Loucy (cell line): ENCODE measurements around the gene SUSD2.

Experiments
- EZH2phosphoT487 ChIP-seq: fragments of 200-600 bp; IDR thresholded peaks from 2 replicates; pipeline ENCODE4 v1.6.1; 2018; ENCODE audit warnings: antibody characterized with exemption, mild to moderate bottlenecking, moderate library complexity, borderline replicate concordance
- TF ChIP-seq, protein P1 (sequence below): fragments of 200-600 bp; sonication (generic); conservative IDR thresholded peaks from 2 replicates; pipeline ENCODE4 v1.5.1; 2014; ENCODE audit warnings: mild to moderate bottlenecking, antibody characterized with exemption, low read length

GRCh38 chr22:24217384-24217783 lies 36.1 kb downstream of the SUSD2 start:
- TF ChIP-seq, protein P1, sequence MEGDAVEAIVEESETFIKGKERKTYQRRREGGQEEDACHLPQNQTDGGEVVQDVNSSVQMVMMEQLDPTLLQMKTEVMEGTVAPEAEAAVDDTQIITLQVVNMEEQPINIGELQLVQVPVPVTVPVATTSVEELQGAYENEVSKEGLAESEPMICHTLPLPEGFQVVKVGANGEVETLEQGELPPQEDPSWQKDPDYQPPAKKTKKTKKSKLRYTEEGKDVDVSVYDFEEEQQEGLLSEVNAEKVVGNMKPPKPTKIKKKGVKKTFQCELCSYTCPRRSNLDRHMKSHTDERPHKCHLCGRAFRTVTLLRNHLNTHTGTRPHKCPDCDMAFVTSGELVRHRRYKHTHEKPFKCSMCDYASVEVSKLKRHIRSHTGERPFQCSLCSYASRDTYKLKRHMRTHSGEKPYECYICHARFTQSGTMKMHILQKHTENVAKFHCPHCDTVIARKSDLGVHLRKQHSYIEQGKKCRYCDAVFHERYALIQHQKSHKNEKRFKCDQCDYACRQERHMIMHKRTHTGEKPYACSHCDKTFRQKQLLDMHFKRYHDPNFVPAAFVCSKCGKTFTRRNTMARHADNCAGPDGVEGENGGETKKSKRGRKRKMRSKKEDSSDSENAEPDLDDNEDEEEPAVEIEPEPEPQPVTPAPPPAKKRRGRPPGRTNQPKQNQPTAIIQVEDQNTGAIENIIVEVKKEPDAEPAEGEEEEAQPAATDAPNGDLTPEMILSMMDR: no peak
- TF ChIP-seq EZH2phosphoT487: no peak
